HCT116 (cell line): ENCODE results near the gene GHDC. TPM values are rescaled to one million over a fixed set of nuclear protein-coding genes. Genes with fewer than 3 reads are reported as not detected.

Experiments
- ATAC-seq: fragments of 200-7000 bp; cut with Tn5 transposase; 2 replicates; pipeline ENCODE4 v1.9.1; 2020; ENCODE audit warnings: mild to moderate bottlenecking, moderate library complexity
- BruUV-seq: library from RNA; stranded (reverse); fragments of 400-500 nt; replicated peaks from 2 replicates; lab custom pipeline; 2021; lab: Mats Ljungman, UMichigan
- CTCF ChIA-PET: fragments of 300-600 bp; sonication (Branson Sonifier 250); formaldehyde crosslinking; loops from one replicate; lab custom pipeline; 2021; ENCODE audit warnings: antibody characterized with exemption; lab: Charles Lee
- POLR2A ChIA-PET: fragments of 300-600, 350-600 bp; sonication (Branson Sonifier 250); formaldehyde crosslinking; loops from one replicate; lab custom pipeline; 2021; ENCODE audit warnings: antibody characterized with exemption; lab: Charles Lee
- RAD21 ChIA-PET, 2 experiments: fragments of 300-600 bp; sonication (Branson Sonifier 250); formaldehyde crosslinking; loops; one replicate each; lab custom pipeline; 2023; ENCODE audit warnings: low total read pairs in 2 of 2; ENCODE audit not compliant: uncharacterized antibody in 2 of 2, unreplicated experiment in 2 of 2, low non-redundant PET in 1 of 2; lab: Charles Lee
- DNase-seq: peaks from one replicate; pipeline ENCODE4 v3.0.0-alpha.2; 2010; ENCODE audit warnings: low read depth, low spot score
- H2AFZ ChIP-seq: fragments of 200-600 bp; shearing (Covaris generic), sonication (generic); 2 replicates; pipeline ENCODE4 v1.6.1; 2017; ENCODE audit warnings: low read depth, mixed run types, mixed read lengths, antibody characterized with exemption, low read length; ENCODE audit not compliant: poor library complexity, severe bottlenecking
- H3K27ac ChIP-seq: 2 replicates; pipeline ENCODE4 v1.5.1; 2012; ENCODE audit warnings: low read depth, low read length
- H3K27me3 ChIP-seq: fragments of 200-600 bp; sonication (generic); 2 replicates; pipeline ENCODE4 v1.6.1; 2016; ENCODE audit warnings: mixed run types, low read length, mixed read lengths; ENCODE audit not compliant: insufficient read depth
- H3K36me3 ChIP-seq, 2 experiments: fragments of 200-500 bp in 1 of 2; fragments of 200-600 bp in 1 of 2; sonication (Bioruptor generic) in 1 of 2; sonication (generic) in 1 of 2; 2 replicates each; pipeline versions ENCODE4 v1.5.1 to v1.6.1; 2014 to 2016; ENCODE audit warnings: low read length in 2 of 2, inconsistent platforms in 1 of 2, mixed read lengths in 1 of 2, mixed run types in 1 of 2; ENCODE audit not compliant: insufficient read depth in 2 of 2, control insufficient read depth in 1 of 2
- H3K4me1 ChIP-seq, 2 experiments: fragments of 200-600 bp in 1 of 2; sonication (generic) in 1 of 2; 2 replicates each; pipeline versions ENCODE4 v1.5.1 to v1.6.1; 2012 to 2017; ENCODE audit warnings: low read length in 2 of 2, inconsistent platforms in 1 of 2, mild to moderate bottlenecking in 1 of 2, mixed read lengths in 1 of 2, mixed run types in 1 of 2, moderate library complexity in 1 of 2; ENCODE audit not compliant: insufficient read depth in 2 of 2, control insufficient read depth in 1 of 2
- H3K4me2 ChIP-seq: fragments of 200-600 bp; sonication (generic); 2 replicates; pipeline ENCODE4 v1.6.1; 2017; ENCODE audit warnings: mixed run types, low read length, mixed read lengths
- H3K4me3 ChIP-seq, 2 experiments: fragments of 200-600 bp in 1 of 2; sonication (generic) in 1 of 2; replicated peaks in 1 of 2; 2 replicates each; pipeline ENCODE4 v1.5.1; 2011 to 2016; ENCODE audit warnings: low read length in 2 of 2, control low read depth in 1 of 2, low read depth in 1 of 2, mild to moderate bottlenecking in 1 of 2, mixed read lengths in 1 of 2, mixed run types in 1 of 2
- H3K79me2 ChIP-seq: fragments of 200-600 bp; sonication (generic); 2 replicates; pipeline ENCODE4 v1.6.1; 2017; ENCODE audit warnings: mild to moderate bottlenecking, mixed run types, low read length, moderate library complexity, mixed read lengths; ENCODE audit not compliant: insufficient read depth
- H3K9ac ChIP-seq: fragments of 200-600 bp; sonication (generic); 2 replicates; pipeline ENCODE4 v1.6.1; 2016; ENCODE audit warnings: low read length, mixed read lengths
- H3K9me2 ChIP-seq: fragments of 200-600 bp; sonication (generic), shearing (Covaris generic); 2 replicates; pipeline ENCODE4 v1.6.1; 2017; ENCODE audit warnings: mixed run types, mild to moderate bottlenecking, moderate library complexity; ENCODE audit not compliant: insufficient read depth
- H3K9me3 ChIP-seq, 2 experiments: fragments of 200-500 bp in 1 of 2; fragments of 200-600 bp in 1 of 2; sonication (Bioruptor generic) in 1 of 2; sonication (generic) in 1 of 2; 2 replicates each; pipeline ENCODE4 v1.6.1; 2014 to 2017; ENCODE audit warnings: low read length in 2 of 2, mixed read lengths in 2 of 2, inconsistent platforms in 1 of 2, low read depth in 1 of 2, mild to moderate bottlenecking in 1 of 2, mixed run types in 1 of 2, moderate library complexity in 1 of 2; ENCODE audit not compliant: control insufficient read depth in 1 of 2, insufficient read depth in 1 of 2
- H4K20me1 ChIP-seq: fragments of 200-600 bp; sonication (generic), shearing (Covaris generic); 2 replicates; pipeline ENCODE4 v1.6.1; 2017; ENCODE audit warnings: mixed run types, mild to moderate bottlenecking, moderate library complexity; ENCODE audit not compliant: insufficient read depth
- CTCF ChIP-seq, 3 experiments: fragments of 200-600 bp in 1 of 3; sonication (generic) in 1 of 3; IDR thresholded peaks in 2 of 3; conservative IDR thresholded peaks in 1 of 3; 2 replicates each; pipeline ENCODE4 v1.5.1; 2012 to 2017; ENCODE audit warnings: low read depth in 2 of 3, low read length in 2 of 3, antibody characterized with exemption in 1 of 3, borderline replicate concordance in 1 of 3, control low read depth in 1 of 3, mild to moderate bottlenecking in 1 of 3, mixed read lengths in 1 of 3, mixed run types in 1 of 3, moderate library complexity in 1 of 3; ENCODE audit not compliant: insufficient read depth in 1 of 3
- EGR1 ChIP-seq: IDR thresholded peaks from 2 replicates; pipeline ENCODE4 v1.6.1; 2012; ENCODE audit warnings: low read depth
- ELF1 ChIP-seq: IDR thresholded peaks from 2 replicates; pipeline ENCODE4 v1.6.1; 2012; ENCODE audit warnings: low read depth, borderline replicate concordance
- FOSL1 ChIP-seq: IDR thresholded peaks from 2 replicates; pipeline ENCODE4 v1.6.1; 2012; ENCODE audit warnings: low read depth
- JUND ChIP-seq: IDR thresholded peaks from 2 replicates; pipeline ENCODE4 v1.6.1; 2012
- POLR2A ChIP-seq: IDR thresholded peaks from 2 replicates; pipeline ENCODE4 v1.7.0; 2011; ENCODE audit warnings: borderline replicate concordance; ENCODE audit not compliant: insufficient read depth, insufficient read length; ENCODE audit errors: extremely low read depth
- SRF ChIP-seq: IDR thresholded peaks from 2 replicates; pipeline ENCODE4 v1.6.1; 2012; ENCODE audit warnings: low read depth
- YY1 ChIP-seq: IDR thresholded peaks from 2 replicates; pipeline ENCODE4 v1.6.1; 2011; ENCODE audit warnings: low read length, low read depth, moderate library complexity, mild to moderate bottlenecking; ENCODE audit not compliant: insufficient replicate concordance; ENCODE audit errors: extremely low read depth
- intact Hi-C: fragments of 100-400 bp; cut with micrococcal nuclease; formaldehyde crosslinking; loops from 2 replicates; pipeline ENCODE4 v1.10.0; 2022
- total RNA-seq: library from RNA; stranded (reverse); gene quantifications from one replicate; pipeline ENCODE4 v1.2.1, GENCODE V29; 2021; ENCODE audit not compliant: unreplicated experiment
- TF ChIP-seq, protein P1 (sequence below): IDR thresholded peaks from 2 replicates; pipeline ENCODE4 v1.6.1; 2011; ENCODE audit warnings: mild to moderate bottlenecking, low read length, moderate library complexity; ENCODE audit not compliant: insufficient replicate concordance; ENCODE audit errors: extremely low read depth

Gene GHDC
- total RNA-seq, 1 experiment from 2014 or later = 13.2 TPM

- no peak for TF ChIP-seq YY1
- TF ChIP-seq FOSL1 = no peak
- TF ChIP-seq POLR2A = no peak
- TF ChIP-seq CTCF (IDR thresholded peaks at IDR 0.05 in 2 of 3, conservative IDR thresholded peaks at IDR 0.05 in 1 of 3; ENCODE audit: borderline replicate concordance in 1 of 3, insufficient read depth in 1 of 3, low read depth in 2 of 3, low read length in 2 of 3) = no peak
- TF ChIP-seq, protein P1, sequence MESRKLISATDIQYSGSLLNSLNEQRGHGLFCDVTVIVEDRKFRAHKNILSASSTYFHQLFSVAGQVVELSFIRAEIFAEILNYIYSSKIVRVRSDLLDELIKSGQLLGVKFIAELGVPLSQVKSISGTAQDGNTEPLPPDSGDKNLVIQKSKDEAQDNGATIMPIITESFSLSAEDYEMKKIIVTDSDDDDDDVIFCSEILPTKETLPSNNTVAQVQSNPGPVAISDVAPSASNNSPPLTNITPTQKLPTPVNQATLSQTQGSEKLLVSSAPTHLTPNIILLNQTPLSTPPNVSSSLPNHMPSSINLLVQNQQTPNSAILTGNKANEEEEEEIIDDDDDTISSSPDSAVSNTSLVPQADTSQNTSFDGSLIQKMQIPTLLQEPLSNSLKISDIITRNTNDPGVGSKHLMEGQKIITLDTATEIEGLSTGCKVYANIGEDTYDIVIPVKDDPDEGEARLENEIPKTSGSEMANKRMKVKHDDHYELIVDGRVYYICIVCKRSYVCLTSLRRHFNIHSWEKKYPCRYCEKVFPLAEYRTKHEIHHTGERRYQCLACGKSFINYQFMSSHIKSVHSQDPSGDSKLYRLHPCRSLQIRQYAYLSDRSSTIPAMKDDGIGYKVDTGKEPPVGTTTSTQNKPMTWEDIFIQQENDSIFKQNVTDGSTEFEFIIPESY = no peak
- no peak for TF ChIP-seq ELF1
- TF ChIP-seq SRF = no peak
- TF ChIP-seq EGR1 = no peak
- no peak for TF ChIP-seq JUND
- H3K4me2 ChIP-seq = no peak overlapping the region
- H3K9ac ChIP-seq = no peak overlapping the region
- ChIA-PET POLR2A (no interaction called here), CTCF (no interaction called here), RAD21 (no interaction called here)
- H3K9me3 ChIP-seq = no peaks in the 10 kb centered on the region
- intact Hi-C loops = no loop called here
- no peaks in the 10 kb centered on the region for H3K4me1 ChIP-seq
- H3K9me2 ChIP-seq = no peaks in the 10 kb centered on the region
- no TSS peak for BruUV-seq
- H3K79me2 ChIP-seq = no peaks in the 10 kb centered on the region
- no peaks in the 10 kb centered on the region for H3K36me3 ChIP-seq
- H3K27ac ChIP-seq = no peak overlapping the region
- H3K4me3 ChIP-seq = no peak overlapping the region
- no peak for ATAC-seq
- H2AFZ ChIP-seq = no peak overlapping the region
- H3K27me3 ChIP-seq = peaks cover 2% of the 10 kb centered on the region; the same call in 1 of the 2 replicates
- H4K20me1 ChIP-seq = no peaks in the 10 kb centered on the region
- DNase-seq = no peak
Observed at GRCh38 chr17:42166196-42166763, 28.0 kb downstream of the GHDC start.
